Measurements from ENCODE around the gene SLC18B1.
A peak's percentile ranks its signal among the peaks of the same experiment; 100 is the strongest.

Gene SLC18B1

DNA sequence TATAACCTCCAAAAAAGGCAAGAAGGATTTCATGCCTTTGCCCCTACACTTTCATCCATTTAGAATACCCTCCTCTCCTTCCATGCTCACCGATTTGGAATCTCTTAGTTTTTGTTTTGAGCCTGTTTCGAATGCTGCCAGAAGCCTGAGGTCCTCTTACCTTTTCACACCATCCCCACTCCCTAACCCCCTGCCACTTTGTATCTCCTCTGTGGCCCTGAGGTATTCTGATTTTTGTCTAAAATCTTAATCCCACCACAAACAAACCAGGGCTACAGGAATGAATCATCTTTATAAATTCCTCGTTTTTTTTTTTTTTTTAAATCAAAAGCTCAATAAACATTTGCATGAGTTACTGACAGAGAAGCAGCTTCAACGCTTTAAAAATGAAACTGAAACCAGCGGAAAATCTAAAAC is 14.3 kb upstream of the SLC18B1 start:
- TF ChIP-seq ZFX (IDR thresholded peaks at IDR 0.05) = no peak
- TF ChIP-seq, protein P1, sequence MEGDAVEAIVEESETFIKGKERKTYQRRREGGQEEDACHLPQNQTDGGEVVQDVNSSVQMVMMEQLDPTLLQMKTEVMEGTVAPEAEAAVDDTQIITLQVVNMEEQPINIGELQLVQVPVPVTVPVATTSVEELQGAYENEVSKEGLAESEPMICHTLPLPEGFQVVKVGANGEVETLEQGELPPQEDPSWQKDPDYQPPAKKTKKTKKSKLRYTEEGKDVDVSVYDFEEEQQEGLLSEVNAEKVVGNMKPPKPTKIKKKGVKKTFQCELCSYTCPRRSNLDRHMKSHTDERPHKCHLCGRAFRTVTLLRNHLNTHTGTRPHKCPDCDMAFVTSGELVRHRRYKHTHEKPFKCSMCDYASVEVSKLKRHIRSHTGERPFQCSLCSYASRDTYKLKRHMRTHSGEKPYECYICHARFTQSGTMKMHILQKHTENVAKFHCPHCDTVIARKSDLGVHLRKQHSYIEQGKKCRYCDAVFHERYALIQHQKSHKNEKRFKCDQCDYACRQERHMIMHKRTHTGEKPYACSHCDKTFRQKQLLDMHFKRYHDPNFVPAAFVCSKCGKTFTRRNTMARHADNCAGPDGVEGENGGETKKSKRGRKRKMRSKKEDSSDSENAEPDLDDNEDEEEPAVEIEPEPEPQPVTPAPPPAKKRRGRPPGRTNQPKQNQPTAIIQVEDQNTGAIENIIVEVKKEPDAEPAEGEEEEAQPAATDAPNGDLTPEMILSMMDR (conservative IDR thresholded peaks at IDR 0.05) = no peak
- H3K27ac ChIP-seq = peak overlapping the region; percentile 97; the same call in 1 of the 2 replicates

DNA sequence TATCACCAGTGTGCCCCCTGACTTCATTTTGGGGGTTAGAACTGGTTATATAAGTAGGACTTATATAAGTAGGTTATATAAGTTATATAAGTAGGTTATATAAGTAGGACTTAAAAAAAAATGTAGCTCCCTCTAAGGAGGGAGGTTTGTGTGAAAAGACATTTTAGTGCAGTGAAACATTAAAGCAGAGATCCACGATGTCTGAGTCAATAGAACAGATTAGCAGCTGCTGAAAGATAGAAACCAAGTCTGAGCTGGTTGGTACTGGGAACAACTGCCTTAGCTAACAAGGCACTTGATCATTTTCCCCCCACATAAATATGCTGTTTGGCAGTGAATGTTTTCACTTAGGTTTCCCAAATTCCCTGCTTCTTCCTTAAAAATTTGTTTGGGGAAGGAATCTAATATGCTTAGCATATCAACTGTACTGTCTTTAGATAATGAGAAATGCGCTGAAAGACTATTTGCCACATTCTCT is 13.9 kb upstream of the SLC18B1 start:
- H3K27ac ChIP-seq = peak overlapping the region; percentile 97
- TF ChIP-seq ZFX (IDR thresholded peaks at IDR 0.05) = no peak
- TF ChIP-seq, protein P1 (conservative IDR thresholded peaks at IDR 0.05) = no peak

DNA sequence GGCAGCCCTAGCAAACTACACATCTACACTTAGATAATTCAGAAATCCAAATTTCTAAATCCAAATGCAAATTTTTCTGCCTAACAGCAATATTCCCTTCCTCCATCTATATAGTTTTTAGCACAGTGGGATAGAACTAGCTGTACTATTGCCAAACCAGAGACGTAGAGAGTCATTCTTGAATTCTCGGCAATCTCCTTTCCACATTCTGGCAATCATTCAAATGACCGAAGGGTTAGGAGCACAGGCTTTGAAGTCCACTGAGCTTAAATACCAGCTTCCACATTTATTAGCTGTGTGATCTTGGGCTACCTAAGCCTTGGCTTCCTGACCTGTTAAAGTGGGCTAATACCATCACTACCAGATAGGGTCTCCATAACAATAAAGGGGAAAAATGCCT is 12.8 kb upstream of the SLC18B1 start:
- TF ChIP-seq, protein P1 (conservative IDR thresholded peaks at IDR 0.05) = no peak
- TF ChIP-seq ZFX (IDR thresholded peaks at IDR 0.05) = no peak
- H3K27ac ChIP-seq = no peak overlapping the region

DNA sequence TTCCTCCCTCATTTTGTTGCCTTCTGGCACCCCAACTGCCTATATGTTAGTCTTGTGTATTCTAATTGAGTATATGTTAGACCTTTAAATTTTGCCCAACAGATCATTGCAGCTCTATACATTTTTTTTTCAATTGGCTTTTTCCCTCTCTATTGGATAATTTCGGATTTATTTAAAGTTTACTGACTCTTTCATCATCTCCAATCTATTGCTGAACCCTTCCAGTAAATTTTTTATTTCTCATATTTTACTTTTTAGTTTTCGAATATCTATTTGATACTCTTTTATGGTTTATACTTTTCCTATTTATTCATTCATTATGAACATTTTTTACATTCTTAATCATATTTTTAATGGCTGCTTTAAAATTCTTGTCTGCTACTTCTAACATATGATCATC is 7.1 kb upstream of the SLC18B1 start:
- TF ChIP-seq, protein P1 (conservative IDR thresholded peaks at IDR 0.05) = no peak
- no peak for TF ChIP-seq ZFX (IDR thresholded peaks at IDR 0.05)
- no peak overlapping the region for H3K27ac ChIP-seq

DNA sequence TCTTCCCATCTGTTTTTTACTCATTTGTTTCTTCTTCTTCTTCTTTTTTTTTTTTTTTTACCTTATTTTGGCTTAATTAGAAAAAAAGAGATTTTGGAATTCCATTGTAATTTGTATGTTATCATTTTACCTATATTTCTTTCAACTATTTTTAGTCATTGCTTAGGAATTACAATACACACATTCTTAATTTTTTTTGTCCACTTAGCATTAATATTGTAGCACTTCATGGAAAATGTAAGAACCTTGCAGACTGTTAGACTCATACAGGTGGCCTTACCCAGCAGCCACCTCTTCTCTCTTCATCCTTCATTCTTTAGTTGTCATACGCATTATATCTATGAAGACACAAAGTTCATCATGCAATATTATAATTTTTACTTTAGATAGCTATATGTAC is 5.8 kb upstream of the SLC18B1 start:
- H3K27ac ChIP-seq = no peak overlapping the region
- TF ChIP-seq ZFX (IDR thresholded peaks at IDR 0.05) = no peak
- TF ChIP-seq, protein P1 (conservative IDR thresholded peaks at IDR 0.05) = no peak

DNA sequence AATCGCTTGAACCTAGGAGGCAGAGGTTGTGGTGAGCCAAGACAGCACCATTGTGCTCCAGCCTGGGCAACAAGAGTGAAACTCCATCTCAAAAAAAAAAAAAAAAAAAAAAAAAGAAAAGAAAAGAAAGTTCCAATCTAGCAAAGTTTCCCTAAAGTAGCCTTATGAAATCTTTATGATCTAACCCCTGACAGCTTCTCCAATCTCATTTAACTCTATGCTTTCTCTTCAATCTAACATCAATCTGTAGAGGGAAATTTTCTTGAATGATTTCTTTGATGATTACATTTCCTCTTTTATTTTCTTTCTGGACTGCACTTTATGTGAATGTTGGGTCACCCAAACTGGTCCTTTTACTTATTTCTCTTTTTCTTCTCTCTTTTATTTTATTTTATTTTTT is 2.2 kb upstream of the SLC18B1 start:
- H3K27ac ChIP-seq = no peak overlapping the region
- no peak for TF ChIP-seq ZFX (IDR thresholded peaks at IDR 0.05)
- TF ChIP-seq, protein P1 (conservative IDR thresholded peaks at IDR 0.05) = no peak

DNA sequence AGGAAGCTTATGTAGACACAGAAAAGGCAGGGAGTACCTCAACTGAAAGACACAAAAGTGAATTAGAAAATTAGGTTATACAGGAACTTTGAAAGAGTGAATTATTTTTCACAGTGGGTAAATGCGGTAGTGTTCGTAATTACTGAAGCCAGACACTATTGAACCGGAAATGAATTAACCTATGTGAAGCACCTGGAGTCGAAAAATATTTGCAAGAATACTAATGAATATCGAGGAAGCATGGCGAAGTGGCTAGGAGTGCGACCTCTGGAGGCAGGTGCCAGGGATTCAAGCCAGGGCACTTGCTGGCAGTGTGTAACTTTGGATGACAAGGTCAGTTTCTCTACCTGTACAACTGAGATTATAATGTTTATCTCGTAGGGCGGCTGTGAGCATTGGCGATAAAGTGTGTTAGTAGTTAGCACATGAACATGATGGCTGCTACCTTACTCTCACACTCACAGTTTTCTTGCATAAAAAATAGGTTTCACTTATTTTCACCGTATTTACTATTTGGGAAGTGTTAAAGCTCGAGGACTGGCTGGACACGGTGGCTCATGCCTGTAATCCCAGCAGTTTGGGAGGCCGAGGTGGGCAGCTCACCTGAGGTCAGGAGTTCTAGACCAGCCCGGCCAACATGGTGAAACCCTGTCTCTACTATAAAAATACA is 567 bp upstream of the SLC18B1 start:
- TF ChIP-seq, protein P1 (conservative IDR thresholded peaks at IDR 0.05) = no peak; the same call in 1 of the 2 replicates
- TF ChIP-seq ZFX (IDR thresholded peaks at IDR 0.05) = no peak
- H3K27ac ChIP-seq = peak overlapping the region; percentile 64; the same call in 1 of the 2 replicates

All from C4-2B (cell line).